HTR-8/SVneo (cell line): Measurements from ENCODE around the gene DDX39B.
"Not testable (repeated sequence)": the region's sequence is repeated elsewhere in the genome, so short reads cannot be mapped to it uniquely, and the experiment has no call there.

Source experiments
- DNase-seq: peaks from one replicate; pipeline ENCODE4 v3.0.0; 2011; ENCODE audit warnings: low spot score, mixed read lengths; ENCODE audit not compliant: insufficient read length
- FAIRE-seq: peaks from 2 replicates; lab custom pipeline; 2011; peaks lifted over from hg19 to GRCh38; lab: Jason Lieb, UNC

Gene DDX39B

DNA sequence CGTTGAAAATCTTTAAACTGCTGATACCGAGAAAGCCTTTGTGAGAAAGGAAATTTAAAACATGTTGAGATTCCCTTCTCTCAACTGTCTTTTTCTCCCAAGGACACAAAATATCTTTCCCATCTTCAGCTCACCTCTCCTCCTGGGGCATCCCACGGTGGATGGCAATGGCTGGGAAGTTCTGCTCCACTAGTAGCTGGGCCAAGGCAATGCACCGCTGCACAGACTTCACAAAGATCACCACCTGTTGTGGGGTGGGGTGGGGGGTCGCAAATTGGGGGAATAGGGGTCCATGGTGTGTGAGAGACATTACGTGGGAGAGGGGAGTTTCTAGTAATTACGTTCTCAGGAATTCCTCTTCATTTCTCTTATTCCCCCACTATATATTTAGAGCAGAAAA, 10.6 kb downstream of the DDX39B start:
- FAIRE-seq (no peak), DNase-seq (no peak)

DNA sequence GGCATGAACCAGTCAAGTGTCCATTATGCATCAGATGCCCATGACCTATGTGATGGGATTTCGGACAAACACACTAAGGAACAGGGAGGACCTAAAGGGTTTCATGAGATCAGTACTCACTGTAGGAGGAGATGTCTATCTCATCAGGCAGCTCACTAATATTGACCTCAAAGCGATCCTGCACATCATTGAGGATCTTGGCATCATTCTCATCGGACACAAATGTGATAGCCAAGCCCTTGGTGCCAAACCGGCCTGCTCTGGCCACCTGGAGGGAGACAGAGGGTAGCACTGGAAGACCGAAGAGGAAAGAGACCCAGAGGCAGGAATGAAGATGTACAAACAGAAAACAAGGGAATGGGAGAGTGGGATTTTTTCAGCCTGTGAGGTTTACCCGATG, 11.1 kb downstream of the DDX39B start:
- FAIRE-seq (peak; percentile 16), DNase-seq (no peak)

GRCh38 chr6:31529329-31530150, 12.3 kb downstream of the DDX39B start:
- FAIRE-seq: no peak
- no peak for DNase-seq

- DNase-seq (no peak), FAIRE-seq (no peak)
Observed at GRCh38 chr6:31528821-31529328, 12.9 kb downstream of the DDX39B start, which contains the start of gene MCCD1. Gene MCCD1 (plus strand): TSS chr6:31528962. CDS start chr6:31529015, 53 bp downstream.

DNA sequence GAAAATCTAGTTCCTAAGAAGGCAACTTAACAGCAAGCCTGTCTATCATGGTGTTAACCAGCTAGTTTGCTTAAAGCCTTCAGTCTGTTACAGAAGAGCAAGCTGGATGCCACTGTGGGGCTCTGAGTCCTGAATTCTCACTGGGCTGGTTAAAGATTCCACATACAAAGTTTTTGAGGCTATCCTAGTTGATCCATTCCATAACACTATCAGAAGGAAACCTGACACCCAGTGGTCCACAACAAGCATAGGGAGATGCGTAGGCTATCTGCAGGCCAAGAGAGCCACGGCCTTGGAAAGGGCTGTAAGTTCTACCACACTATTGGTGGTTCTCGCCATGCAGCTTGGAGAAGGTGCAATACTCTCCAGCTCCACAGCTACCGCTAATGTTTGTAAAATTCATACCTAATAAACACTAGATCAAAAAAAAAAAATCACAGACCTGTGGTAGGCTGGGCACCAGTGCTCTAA, 13.5 kb downstream of the DDX39B start:
- FAIRE-seq (no peak), DNase-seq (no peak)

DNA sequence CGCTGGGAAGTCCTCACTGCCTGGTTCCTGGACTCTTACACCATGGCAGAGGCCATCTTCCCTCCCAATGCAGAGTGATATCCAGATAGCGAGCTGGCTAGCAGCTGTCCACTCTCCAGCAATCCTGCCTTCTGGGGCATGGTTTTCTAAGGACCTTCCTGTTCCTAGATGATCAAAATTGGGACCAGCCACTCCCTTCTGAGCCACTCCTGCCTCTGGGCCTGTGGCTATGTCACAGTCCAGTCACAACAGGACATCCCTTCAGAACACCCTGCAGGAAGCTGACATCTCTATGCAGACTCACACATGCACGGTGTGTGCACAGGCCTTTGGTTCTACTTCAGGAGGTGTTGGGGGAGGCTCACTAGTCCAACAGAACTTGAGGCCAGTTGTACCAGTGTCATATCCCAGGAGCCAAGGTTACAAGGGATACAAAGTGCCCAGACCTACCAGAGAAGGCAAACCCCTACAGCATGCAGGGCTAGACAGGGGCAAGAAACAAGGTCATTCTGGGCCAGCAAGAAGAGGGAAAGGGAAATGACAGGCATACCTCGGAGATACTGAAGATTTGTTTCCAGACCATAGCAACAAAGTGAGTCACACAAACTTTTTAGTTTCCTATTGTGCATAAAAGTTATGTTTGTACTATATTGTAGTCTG, 15.7 kb downstream of the DDX39B start:
- peak; percentile 4 for FAIRE-seq
- DNase-seq: no peak

GRCh38 chr6:31525553-31525931, 16.3 kb downstream of the DDX39B start:
- no peak for FAIRE-seq
- no peak for DNase-seq

GRCh38 chr6:31521835-31522234, 20.0 kb downstream of the DDX39B start:
- FAIRE-seq (no peak), DNase-seq (no peak)

DNA sequence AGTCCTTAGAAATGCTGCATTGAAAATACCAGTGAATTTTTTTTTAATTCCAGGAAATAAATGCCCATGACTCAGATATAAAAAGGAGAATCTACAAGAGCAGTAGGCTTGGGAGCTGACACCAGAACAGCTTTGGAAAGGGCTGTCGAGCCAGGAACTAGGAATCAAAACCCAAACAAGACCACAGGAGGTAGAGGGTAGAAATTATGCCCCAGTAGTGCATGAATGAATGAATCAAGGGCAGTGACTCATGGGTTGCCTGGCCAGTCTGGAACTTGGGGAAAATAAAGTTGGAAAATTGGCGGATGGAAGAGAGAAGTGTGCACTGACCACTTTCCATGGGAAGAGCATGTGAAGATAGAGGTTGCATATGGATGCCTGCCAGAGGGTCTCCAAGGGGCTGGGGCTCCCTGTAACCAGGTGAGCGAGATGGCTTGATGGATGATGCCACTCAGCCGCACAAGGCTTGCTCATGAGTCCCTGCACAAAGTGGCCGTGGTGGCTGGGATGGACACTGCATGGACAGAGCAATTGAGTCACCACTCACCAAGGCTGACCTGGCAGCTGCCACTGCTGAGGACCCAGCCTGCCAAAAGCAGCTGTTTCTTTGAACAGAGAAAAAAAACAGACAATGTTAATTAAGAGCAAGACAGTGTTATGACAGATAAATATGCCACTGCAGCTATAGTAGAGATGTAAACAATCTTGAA, 28.2 kb downstream of the DDX39B start:
- DNase-seq (no peak), FAIRE-seq (no peak)

DNA sequence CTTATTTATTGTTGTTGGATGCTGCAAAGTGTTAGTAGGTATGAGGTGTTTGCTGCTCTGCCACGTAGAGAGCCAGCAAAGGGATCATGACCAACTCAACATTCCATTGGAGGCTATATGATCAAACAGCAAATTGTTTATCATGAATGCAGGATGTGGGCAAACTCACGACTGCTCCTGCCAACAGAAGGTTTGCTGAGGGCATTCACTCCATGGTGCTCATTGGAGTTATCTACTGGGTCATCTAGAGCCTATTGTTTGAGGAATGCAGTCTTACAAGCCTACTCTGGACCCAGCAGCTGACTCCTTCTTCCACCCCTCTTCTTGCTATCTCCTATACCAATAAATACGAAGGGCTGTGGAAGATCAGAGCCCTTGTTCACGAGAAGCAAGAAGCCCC, 31.8 kb downstream of the DDX39B start:
- DNase-seq (no peak), FAIRE-seq (no peak)

GRCh38 chr6:31509036-31509435, 32.8 kb downstream of the DDX39B start:
- DNase-seq, FAIRE-seq: not testable (repeated sequence)

DNA sequence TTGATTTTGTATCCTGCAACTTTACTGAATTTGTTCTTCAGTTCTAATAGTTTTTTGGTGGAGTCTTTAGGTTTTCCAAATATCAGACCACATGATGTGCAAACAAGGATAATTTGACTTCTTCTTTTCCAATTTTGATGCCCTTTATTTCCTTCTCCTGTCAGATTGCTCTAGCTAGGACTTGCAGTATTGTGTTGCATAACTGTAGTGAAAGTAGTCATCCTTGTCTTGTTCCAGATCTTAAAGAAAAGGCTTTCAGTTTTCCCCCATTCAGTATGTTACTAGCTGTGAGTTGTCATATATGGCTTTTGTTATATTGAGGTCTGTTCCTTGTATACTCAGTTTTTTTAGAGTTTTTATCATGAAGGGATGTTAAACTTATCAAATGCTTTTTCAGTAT, 39.2 kb downstream of the DDX39B start:
- DNase-seq (no peak), FAIRE-seq (no peak)

DNA sequence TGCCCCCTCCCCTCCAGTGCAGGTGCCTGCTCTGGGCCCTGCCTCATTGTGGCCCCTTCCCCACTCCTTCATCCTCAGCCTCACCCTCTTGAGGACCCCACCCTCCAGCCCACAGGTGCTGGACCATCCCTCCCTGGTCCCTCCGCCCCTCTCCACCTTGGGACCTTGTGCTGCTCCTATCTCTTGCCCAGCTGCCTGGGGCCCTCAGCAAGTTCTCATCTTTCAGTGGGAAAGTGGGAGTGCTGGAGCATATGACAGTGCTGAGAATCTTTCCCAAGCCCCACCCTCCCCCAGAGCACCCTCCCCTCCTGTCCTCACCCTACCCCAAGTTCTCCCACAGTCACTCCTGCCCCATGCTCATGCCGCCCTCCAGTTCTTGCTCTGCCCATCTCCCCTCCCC, 42.2 kb downstream of the DDX39B start:
- peak; percentile 66 for FAIRE-seq
- DNase-seq: not testable (repeated sequence)

DNA sequence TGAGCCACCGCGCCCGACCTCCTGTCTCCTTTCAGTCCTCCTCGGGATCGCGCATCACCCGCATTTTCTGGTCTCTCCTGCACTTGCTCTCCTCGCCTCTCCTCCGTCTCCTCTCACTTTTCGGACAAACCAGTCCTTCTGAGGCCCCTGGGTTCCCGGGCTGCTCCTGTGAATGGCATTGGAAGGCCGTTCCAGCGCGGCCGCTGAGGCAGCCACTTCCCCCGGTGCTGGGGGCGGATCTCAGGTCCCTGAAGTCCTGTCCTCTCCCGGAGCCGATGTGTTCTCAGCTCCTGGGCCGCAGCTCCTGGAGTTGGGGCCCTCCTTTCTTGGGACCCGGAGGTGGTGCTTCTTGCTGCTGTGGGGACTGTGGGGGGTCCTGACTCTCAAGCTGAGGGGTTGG, 43.1 kb downstream of the DDX39B start:
- DNase-seq (no peak), FAIRE-seq (no peak)

DNA sequence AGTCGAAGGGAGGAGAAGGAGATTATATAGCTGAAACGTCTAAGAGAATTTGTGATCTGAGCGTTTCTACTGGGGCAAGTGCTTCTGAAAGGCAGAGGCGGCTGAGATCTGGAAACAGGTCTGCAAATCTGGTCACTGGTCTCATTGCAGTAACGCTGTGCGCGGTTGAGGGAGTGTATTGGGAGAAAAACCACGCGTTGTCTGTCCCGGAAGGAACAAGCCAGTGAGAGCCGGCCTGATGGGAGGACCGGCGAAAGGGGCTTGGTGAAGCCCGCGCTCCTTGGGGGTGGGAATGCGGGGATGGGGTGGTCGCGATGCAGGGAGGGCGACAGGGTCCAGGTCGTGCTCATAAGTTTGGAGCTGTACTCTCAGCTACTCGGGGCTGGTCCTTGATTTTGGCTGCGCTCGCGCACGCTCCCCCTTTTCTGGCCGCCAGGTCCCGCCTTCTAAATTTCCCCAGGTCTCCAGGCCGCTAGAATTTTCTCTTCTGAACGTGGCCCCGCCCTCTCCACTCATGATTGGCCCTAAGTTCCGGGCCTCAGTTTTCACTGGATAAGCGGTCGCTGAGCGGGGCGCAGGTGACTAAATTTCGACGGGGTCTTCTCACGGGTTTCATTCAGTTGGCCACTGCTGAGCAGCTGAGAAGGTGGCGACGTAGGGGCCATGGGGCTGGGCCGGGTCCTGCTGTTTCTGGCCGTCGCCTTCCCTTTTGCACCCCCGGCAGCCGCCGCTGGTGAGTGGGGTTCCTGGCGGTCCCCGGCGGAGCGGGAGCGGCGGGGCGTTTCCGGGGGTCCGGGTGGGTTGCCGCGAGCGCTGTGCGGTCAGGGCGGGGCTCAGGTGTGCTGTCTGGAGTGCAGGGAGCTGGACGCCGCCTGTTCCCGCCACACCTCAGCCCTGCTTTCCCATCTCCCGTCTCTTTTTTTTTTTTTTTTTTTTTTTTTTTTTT, 44.0 kb downstream of the DDX39B start, which contains the start of gene MICB:
MICB (plus strand) TSS at position 615 of the 946 bp plus-strand sequence; CDS start at position 664, 49 bp downstream.
- DNase-seq (peak; percentile 89), FAIRE-seq (no peak)

- FAIRE-seq, DNase-seq: not testable (repeated sequence)
Observed at GRCh38 chr6:31496826-31497225, 45.0 kb downstream of the DDX39B start.

DNA sequence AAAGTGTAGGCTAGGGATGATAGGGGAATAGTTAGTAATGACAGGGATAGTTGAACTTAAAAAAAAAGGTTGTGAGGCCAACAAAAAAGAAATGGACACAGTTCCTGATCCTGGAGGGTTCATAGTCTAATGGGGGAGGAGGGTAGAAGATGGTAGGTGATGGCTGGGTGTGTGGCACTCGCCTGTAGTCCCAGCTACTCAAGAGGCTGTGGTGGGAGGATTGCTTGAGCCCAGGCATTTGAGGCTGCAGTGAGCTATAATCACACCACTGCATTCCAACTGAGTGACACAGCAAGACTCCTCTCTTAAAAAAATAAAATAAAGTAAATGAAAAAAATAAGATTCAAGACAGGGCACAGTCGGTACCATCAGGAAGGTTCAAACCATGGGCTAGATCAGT, 46.2 kb downstream of the DDX39B start:
- DNase-seq: no peak
- peak; percentile 81 for FAIRE-seq

DNA sequence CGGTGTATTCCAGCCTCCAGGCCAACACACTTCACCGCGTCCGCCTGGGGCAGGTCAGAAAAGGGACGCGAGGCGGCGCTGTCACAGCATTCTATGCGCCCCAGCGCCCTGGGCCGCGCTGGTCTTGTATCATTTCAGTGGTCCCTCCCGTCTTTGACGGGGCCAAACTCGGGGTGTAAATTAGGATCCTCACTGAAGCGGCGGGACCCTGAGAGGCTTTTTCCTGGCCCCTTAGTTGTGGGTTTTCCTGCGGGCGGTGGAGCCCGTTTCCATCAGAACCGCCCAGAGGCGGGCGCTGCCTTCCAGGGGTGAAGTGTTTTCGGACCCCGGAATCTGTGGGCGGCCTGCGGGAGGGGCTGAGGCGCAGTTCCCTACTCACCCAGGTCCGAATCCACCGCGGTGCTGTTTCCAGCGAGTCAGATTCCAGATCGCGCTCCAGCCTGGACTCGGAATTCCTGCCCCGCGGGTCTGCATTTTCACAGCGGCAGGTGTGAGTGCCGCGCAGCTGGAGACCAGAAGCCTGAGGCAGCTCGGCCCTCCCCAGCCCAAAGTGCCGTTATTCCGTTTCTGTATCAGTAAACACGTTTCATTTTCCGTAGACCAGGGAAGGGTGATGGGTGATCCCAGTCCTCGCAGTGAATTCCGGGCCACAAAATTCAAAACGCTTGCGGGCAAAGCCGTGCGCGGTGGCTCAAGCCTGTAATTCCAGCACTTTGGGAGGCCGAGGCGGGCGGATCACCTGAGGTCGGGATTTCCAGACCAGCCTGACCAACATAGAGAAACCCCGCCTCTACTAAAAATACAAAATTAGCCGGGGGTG, 47.7 kb downstream of the DDX39B start:
- peak; percentile 33 for FAIRE-seq
- peak; percentile 67 for DNase-seq

GRCh38 chr6:31493550-31493874, 48.3 kb downstream of the DDX39B start:
- DNase-seq, FAIRE-seq: not testable (repeated sequence)
